ENCODE results near the gene C2orf15. TPM values are rescaled to one million over a fixed set of nuclear protein-coding genes. Genes with fewer than 3 reads are reported as not detected.

The C2orf15 gene
- under 1 TPM; 0.86 to 0.92 TPM for total RNA-seq
- 4.7 TPM for polyA plus RNA-seq

- Mint-ChIP-seq H3K4me3 (peak within 1 kb of the TSS; percentile 92 to 99 (median 96)), H3K27me3 (no peaks in the 10 kb centered on the region), H3K36me3 (peaks cover 4 to 15% (median 6%) of the 10 kb centered on the region in 3 donors), H3K9me3 (no peaks in the 10 kb centered on the region), H3K27ac (peak within 1 kb of the TSS; percentile 83 to 99 (median 98)), H3K4me1 (peaks cover 19 to 28% (median 24%) of the 10 kb centered on the region in 3 donors)
- peak within 1 kb of the TSS; percentile 100 for H3K4me3 ChIP-seq (ENCODE audit: low read length)
- H3K27me3 ChIP-seq (ENCODE audit: insufficient read depth, low read length, poor library complexity, severe bottlenecking): no peaks in the 10 kb centered on the region
- no peaks in the 10 kb centered on the region for H3K36me3 ChIP-seq (ENCODE audit: insufficient read depth, low read length)
- DNase-seq: peak; percentile 96 to 98 (median 97)
- H3K4me1 ChIP-seq (ENCODE audit: insufficient read depth, low read length): peaks cover 14% of the 10 kb centered on the region
- H3K9me3 ChIP-seq (ENCODE audit: low read length): no peaks in the 10 kb centered on the region
- ChIA-PET POLR2A (interaction anchor here (0.6 to 2.8 kb wide), 9 partner anchors 9 to 537 kb away, joined by 3 to 40 read pairs (median 3); partner anchors contain the start of genes EIF5B, LIPT1, MITD1 and MRPL30), CTCF (interaction anchor here (0.9 to 1.7 kb wide), 6 partner anchors 12 to 195 kb away, joined by 3 to 4 read pairs (median 3); partner anchors contain the start of genes EIF5B, LIPT1 and TSGA10)
- peak within 1 kb of the TSS; percentile 90 for H3K27ac ChIP-seq (ENCODE audit: low read depth, low read length)
Observed at GRCh38 chr2:99141110-99142108, at the start of gene C2orf15. Gene C2orf15 (plus strand): TSS chr2:99141707. CDS start chr2:99150559, 8,852 bp downstream.

GRCh38 chr2:99096728-99097127 lies 44.8 kb upstream of the C2orf15 start:
- Mint-ChIP-seq H3K4me1 (peaks cover 2 to 6% (median 6%) of the 10 kb centered on the region in 3 donors), H3K36me3 (peaks cover 0 to 9% (median 1%) of the 10 kb centered on the region in 3 donors), H3K27ac (peak overlapping the region in 1 of 8 donors; percentile 3), H3K4me3 (no peak overlapping the region), H3K27me3 (no peaks in the 10 kb centered on the region), H3K9me3 (peaks cover 0 to 7% (median 4%) of the 10 kb centered on the region in 5 donors)
- Histone ChIP-seq H3K4me3 (ENCODE audit: low read length) (no peak overlapping the region), H3K27me3 (ENCODE audit: insufficient read depth, low read length, poor library complexity, severe bottlenecking) (no peaks in the 10 kb centered on the region), H3K4me1 (ENCODE audit: insufficient read depth, low read length) (no peaks in the 10 kb centered on the region), H3K36me3 (ENCODE audit: insufficient read depth, low read length) (no peaks in the 10 kb centered on the region), H3K27ac (ENCODE audit: low read depth, low read length) (no peak overlapping the region), H3K9me3 (ENCODE audit: low read length) (no peaks in the 10 kb centered on the region)
- CTCF ChIA-PET: no interaction called here
- no peak for DNase-seq
- POLR2A ChIA-PET: no interaction called here

GRCh38 chr2:99101697-99102096 lies 39.8 kb upstream of the C2orf15 start:
- no peaks in the 10 kb centered on the region for H3K36me3 ChIP-seq (ENCODE audit: insufficient read depth, low read length)
- H3K27me3 ChIP-seq (ENCODE audit: insufficient read depth, low read length, poor library complexity, severe bottlenecking): no peaks in the 10 kb centered on the region
- no peak for DNase-seq
- Mint-ChIP-seq H3K4me1 (peaks cover 2 to 9% (median 6%) of the 10 kb centered on the region in 3 donors), H3K9me3 (no peaks in the 10 kb centered on the region), H3K36me3 (peaks cover 0 to 6% (median 1%) of the 10 kb centered on the region in 3 donors), H3K4me3 (no peak overlapping the region), H3K27me3 (no peaks in the 10 kb centered on the region), H3K27ac (peak overlapping the region in 3 of 8 donors; percentile 13 to 51 (median 28))
- H3K4me1 ChIP-seq (ENCODE audit: insufficient read depth, low read length): no peaks in the 10 kb centered on the region
- no peak overlapping the region for H3K27ac ChIP-seq (ENCODE audit: low read depth, low read length)
- no peak overlapping the region for H3K4me3 ChIP-seq (ENCODE audit: low read length)
- POLR2A ChIA-PET: no interaction called here
- CTCF ChIA-PET: no interaction called here
- H3K9me3 ChIP-seq (ENCODE audit: low read length): no peaks in the 10 kb centered on the region

GRCh38 chr2:99104006-99104405 lies 37.5 kb upstream of the C2orf15 start:
- H3K36me3 ChIP-seq (ENCODE audit: insufficient read depth, low read length): no peaks in the 10 kb centered on the region
- Mint-ChIP-seq H3K36me3 (peaks cover 0 to 6% (median 0%) of the 10 kb centered on the region in 3 donors), H3K4me1 (peaks cover 2 to 9% (median 6%) of the 10 kb centered on the region in 3 donors), H3K27me3 (peaks cover 0 to under 1% of the 10 kb centered on the region in 2 donors), H3K9me3 (no peaks in the 10 kb centered on the region), H3K4me3 (no peak overlapping the region), H3K27ac (no peak overlapping the region)
- H3K4me3 ChIP-seq (ENCODE audit: low read length): no peak overlapping the region
- H3K4me1 ChIP-seq (ENCODE audit: insufficient read depth, low read length): no peaks in the 10 kb centered on the region
- H3K9me3 ChIP-seq (ENCODE audit: low read length): no peaks in the 10 kb centered on the region
- ChIA-PET CTCF (no interaction called here), POLR2A (no interaction called here)
- no peak for DNase-seq
- H3K27ac ChIP-seq (ENCODE audit: low read depth, low read length): no peak overlapping the region
- H3K27me3 ChIP-seq (ENCODE audit: insufficient read depth, low read length, poor library complexity, severe bottlenecking): no peaks in the 10 kb centered on the region

- Histone ChIP-seq H3K4me1 (ENCODE audit: insufficient read depth, low read length) (no peaks in the 10 kb centered on the region), H3K27ac (ENCODE audit: low read depth, low read length) (no peak overlapping the region), H3K4me3 (ENCODE audit: low read length) (no peak overlapping the region), H3K9me3 (ENCODE audit: low read length) (no peaks in the 10 kb centered on the region), H3K27me3 (ENCODE audit: insufficient read depth, low read length, poor library complexity, severe bottlenecking) (no peaks in the 10 kb centered on the region), H3K36me3 (ENCODE audit: insufficient read depth, low read length) (no peaks in the 10 kb centered on the region)
- ChIA-PET POLR2A (no interaction called here), CTCF (no interaction called here)
- H3K27ac Mint-ChIP-seq: no peak overlapping the region
- no peak for DNase-seq
- H3K4me3 Mint-ChIP-seq: no peak overlapping the region
- no peaks in the 10 kb centered on the region for H3K9me3 Mint-ChIP-seq
- peaks cover 0 to 4% of the 10 kb centered on the region in 2 donors for H3K27me3 Mint-ChIP-seq
- H3K4me1 Mint-ChIP-seq: peaks cover 0 to 2% (median 0%) of the 10 kb centered on the region in 3 donors
- H3K36me3 Mint-ChIP-seq: peaks cover 0 to 6% (median 0%) of the 10 kb centered on the region in 3 donors
Observed at GRCh38 chr2:99106913-99107312, 34.6 kb upstream of the C2orf15 start.

GRCh38 chr2:99111236-99111635 lies 30.3 kb upstream of the C2orf15 start:
- Mint-ChIP-seq H3K36me3 (peaks cover 0 to 2% (median 0%) of the 10 kb centered on the region in 3 donors), H3K27me3 (peaks cover 0 to 4% of the 10 kb centered on the region in 2 donors), H3K9me3 (no peaks in the 10 kb centered on the region), H3K4me3 (no peak overlapping the region), H3K4me1 (no peaks in the 10 kb centered on the region), H3K27ac (no peak overlapping the region)
- POLR2A ChIA-PET: no interaction called here
- no peaks in the 10 kb centered on the region for H3K9me3 ChIP-seq (ENCODE audit: low read length)
- CTCF ChIA-PET: no interaction called here
- DNase-seq: no peak
- no peak overlapping the region for H3K27ac ChIP-seq (ENCODE audit: low read depth, low read length)
- H3K36me3 ChIP-seq (ENCODE audit: insufficient read depth, low read length): no peaks in the 10 kb centered on the region
- H3K4me3 ChIP-seq (ENCODE audit: low read length): no peak overlapping the region
- no peaks in the 10 kb centered on the region for H3K27me3 ChIP-seq (ENCODE audit: insufficient read depth, low read length, poor library complexity, severe bottlenecking)
- no peaks in the 10 kb centered on the region for H3K4me1 ChIP-seq (ENCODE audit: insufficient read depth, low read length)

- H3K27ac ChIP-seq (ENCODE audit: low read depth, low read length): no peak overlapping the region
- H3K4me1 ChIP-seq (ENCODE audit: insufficient read depth, low read length): no peaks in the 10 kb centered on the region
- Mint-ChIP-seq H3K4me3 (no peak overlapping the region), H3K4me1 (no peaks in the 10 kb centered on the region), H3K27ac (no peak overlapping the region), H3K9me3 (no peaks in the 10 kb centered on the region), H3K36me3 (peaks cover 0 to 2% (median 0%) of the 10 kb centered on the region in 3 donors), H3K27me3 (peaks cover 0 to 4% of the 10 kb centered on the region in 2 donors)
- no peak for DNase-seq
- H3K9me3 ChIP-seq (ENCODE audit: low read length): no peaks in the 10 kb centered on the region
- ChIA-PET CTCF (no interaction called here), POLR2A (no interaction called here)
- H3K27me3 ChIP-seq (ENCODE audit: insufficient read depth, low read length, poor library complexity, severe bottlenecking): no peaks in the 10 kb centered on the region
- no peaks in the 10 kb centered on the region for H3K36me3 ChIP-seq (ENCODE audit: insufficient read depth, low read length)
- no peak overlapping the region for H3K4me3 ChIP-seq (ENCODE audit: low read length)
Observed at GRCh38 chr2:99111945-99112344, 29.6 kb upstream of the C2orf15 start.

- POLR2A ChIA-PET: no interaction called here
- Mint-ChIP-seq H3K9me3 (no peaks in the 10 kb centered on the region), H3K27ac (no peak overlapping the region), H3K36me3 (peaks cover 0 to 2% (median 0%) of the 10 kb centered on the region in 3 donors), H3K4me1 (no peaks in the 10 kb centered on the region), H3K27me3 (peaks cover 0 to 4% of the 10 kb centered on the region in 2 donors), H3K4me3 (no peak overlapping the region)
- H3K4me3 ChIP-seq (ENCODE audit: low read length): no peak overlapping the region
- no peaks in the 10 kb centered on the region for H3K27me3 ChIP-seq (ENCODE audit: insufficient read depth, low read length, poor library complexity, severe bottlenecking)
- no peaks in the 10 kb centered on the region for H3K36me3 ChIP-seq (ENCODE audit: insufficient read depth, low read length)
- no peak for DNase-seq
- H3K4me1 ChIP-seq (ENCODE audit: insufficient read depth, low read length): no peaks in the 10 kb centered on the region
- H3K9me3 ChIP-seq (ENCODE audit: low read length): no peaks in the 10 kb centered on the region
- CTCF ChIA-PET: no interaction called here
- no peak overlapping the region for H3K27ac ChIP-seq (ENCODE audit: low read depth, low read length)
Observed at GRCh38 chr2:99112617-99113016, 28.9 kb upstream of the C2orf15 start.
